ENCODE measurements around the gene SPATC1L.

Gene SPATC1L

GRCh38 chr21:46160657-46160906, 23.7 kb downstream of the SPATC1L start:
- no peak for TF ChIP-seq CTCF (IDR thresholded peaks at IDR 0.05; ENCODE audit: insufficient read depth, missing control alignments)
- DNase-seq (ENCODE audit: insufficient read length, low spot score) (no peak), FAIRE-seq (no peak)

GRCh38 chr21:46159841-46160656, 24.2 kb downstream of the SPATC1L start:
- DNase-seq (ENCODE audit: insufficient read length, low spot score), result no peak
- TF ChIP-seq CTCF (IDR thresholded peaks at IDR 0.05; ENCODE audit: insufficient read depth, missing control alignments), result no peak
- FAIRE-seq, result no peak

DNA sequence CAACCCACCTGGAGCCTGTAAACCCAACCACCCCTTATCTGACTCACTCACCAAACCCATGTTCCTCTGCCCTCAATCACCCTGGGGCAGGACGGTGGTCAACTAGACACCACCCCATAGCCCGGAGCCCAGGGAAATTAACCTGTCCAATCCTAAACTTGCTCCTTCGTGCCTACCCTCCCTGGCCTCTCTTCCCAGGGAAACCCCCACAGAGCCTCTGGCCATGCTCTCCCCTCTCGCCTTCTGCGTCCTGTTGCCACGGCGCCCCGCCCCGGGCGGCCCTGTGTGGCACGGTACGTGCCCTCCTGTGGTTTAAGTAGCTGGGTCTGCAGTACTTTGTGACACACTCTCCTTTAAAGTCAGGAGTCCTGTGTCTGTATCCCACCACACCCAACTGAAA, 24.9 kb downstream of the SPATC1L start:
- TF ChIP-seq CTCF (IDR thresholded peaks at IDR 0.05; ENCODE audit: insufficient read depth, missing control alignments), result no peak
- DNase-seq (ENCODE audit: insufficient read length, low spot score) (no peak), FAIRE-seq (no peak)

- no peak for TF ChIP-seq CTCF (IDR thresholded peaks at IDR 0.05; ENCODE audit: insufficient read depth, missing control alignments)
- no peak for DNase-seq (ENCODE audit: insufficient read length, low spot score)
- FAIRE-seq, result no peak
Observed at GRCh38 chr21:46158666-46159300, 25.5 kb downstream of the SPATC1L start.

DNA sequence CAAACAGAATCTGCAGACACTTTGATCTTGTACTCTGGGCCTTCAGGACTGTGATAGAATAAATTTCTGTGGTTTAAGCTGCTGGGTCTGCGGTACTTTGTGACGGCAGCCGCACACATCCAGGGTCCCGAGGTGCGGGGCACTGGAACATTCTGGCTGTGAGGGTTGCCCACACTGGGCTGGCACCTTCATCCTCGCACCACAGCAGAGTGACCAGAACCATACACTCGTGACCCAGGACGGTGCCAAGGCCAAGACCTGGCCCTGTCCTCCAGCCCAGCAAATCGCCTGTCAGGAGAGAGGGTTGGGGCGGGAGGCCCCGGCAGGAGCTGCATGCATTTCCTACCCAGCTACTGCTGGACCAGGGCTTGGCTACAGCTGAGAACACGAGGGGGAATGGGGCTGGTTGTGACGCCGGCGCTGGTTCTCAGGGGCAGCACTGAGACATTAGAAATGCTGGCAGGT, 26.2 kb downstream of the SPATC1L start:
- DNase-seq (ENCODE audit: insufficient read length, low spot score) (no peak), FAIRE-seq (no peak)
- no peak for TF ChIP-seq CTCF (IDR thresholded peaks at IDR 0.05; ENCODE audit: insufficient read depth, missing control alignments)

DNA sequence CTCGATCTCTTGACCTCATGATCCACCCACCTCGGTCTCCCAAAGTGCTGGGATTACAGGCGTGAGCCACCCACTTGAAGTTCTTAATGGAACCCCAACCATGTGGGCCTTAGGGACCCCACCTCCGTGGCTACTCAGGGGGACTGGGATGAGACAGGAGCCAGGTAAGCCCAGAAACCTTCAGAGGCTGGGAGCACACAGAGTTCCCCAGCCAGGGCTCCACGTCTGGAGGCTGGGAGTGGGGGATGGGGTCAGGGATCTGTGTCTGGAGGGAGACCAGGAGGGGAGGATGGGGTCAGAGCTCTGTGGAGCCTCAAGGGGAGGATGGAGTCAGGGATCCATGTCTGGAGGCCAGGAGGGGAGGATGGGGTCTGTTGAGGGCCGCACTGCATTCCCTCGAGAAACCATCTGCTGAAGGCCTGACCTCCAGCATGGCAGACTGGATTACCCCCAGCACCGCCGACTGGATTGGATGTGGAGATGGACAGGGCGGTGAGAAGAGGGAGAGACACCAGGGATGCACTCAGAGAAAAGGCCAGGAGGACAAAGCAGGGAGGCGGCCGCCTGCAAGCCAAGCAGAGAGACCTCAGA, 26.8 kb downstream of the SPATC1L start:
- TF ChIP-seq CTCF (IDR thresholded peaks at IDR 0.05; ENCODE audit: insufficient read depth, missing control alignments), result no peak
- DNase-seq (ENCODE audit: insufficient read length, low spot score), result no peak
- no peak for FAIRE-seq

GRCh38 chr21:46156678-46157077, 27.6 kb downstream of the SPATC1L start:
- TF ChIP-seq CTCF (IDR thresholded peaks at IDR 0.05; ENCODE audit: insufficient read depth, missing control alignments), result no peak
- DNase-seq (ENCODE audit: insufficient read length, low spot score) (no peak), FAIRE-seq (no peak)

All from D721Med (cell line).